K562 (cell line): ENCODE data around the gene WWOX. TPM values are rescaled to one million over a fixed set of nuclear protein-coding genes. Genes with fewer than 3 reads are reported as not detected.

ENCODE experiments used
- CBFB ChIP-seq: sonication (generic); formaldehyde crosslinking; IDR thresholded peaks from 2 replicates; pipeline ENCODE4 v1.4.0; 2020; ENCODE audit warnings: mild to moderate bottlenecking, missing genetic modification reagents
- MTA2 ChIP-seq: fragments of 450-650 bp; IDR thresholded peaks from 2 replicates; pipeline ENCODE4 v1.6.1; 2016; ENCODE audit warnings: low read depth
- SIN3A ChIP-seq, 2 experiments: fragments of 150-350 bp in 1 of 2; IDR thresholded peaks; 2 replicates each; pipeline ENCODE4 v1.6.1; 2011 to 2016; ENCODE audit warnings: borderline replicate concordance in 2 of 2, low read depth in 2 of 2, low read length in 2 of 2, mild to moderate bottlenecking in 2 of 2, moderate library complexity in 2 of 2; ENCODE audit not compliant: control insufficient read depth in 1 of 2
- XRCC3 ChIP-seq: fragments of 450-650 bp; IDR thresholded peaks from 2 replicates; pipeline ENCODE4 v1.6.1; 2017; ENCODE audit warnings: mild to moderate bottlenecking, moderate library complexity
- ZNF407 ChIP-seq: fragments of 450-650 bp; IDR thresholded peaks from 2 replicates; pipeline ENCODE4 v1.6.1; 2016; ENCODE audit warnings: low read depth
- polyA plus RNA-seq, 8 experiments: library from polyadenylated mRNA; depleted of rRNA in 4 of 8; stranded (reverse) in 5 of 8; unstranded in 3 of 8; fragments of >200 nt; fragmentation: Nextera tagmentation in 2 of 8; fragmentation: Illumina TruSeq in 1 of 8; extraction: Ambion mirVana in 2 of 8; extraction: Trizol in 1 of 8; gene quantifications; 2 replicates each; pipeline versions ENCODE4 v1.2.1 to v1.2.3, GENCODE V29; 2011 to 2014; ENCODE audit warnings: inconsistent platforms in 1 of 8, missing spikeins in 1 of 8
- total RNA-seq, 7 experiments: library from RNA; depleted of rRNA in 6 of 7; stranded (reverse); fragments of >200 nt in 6 of 7; fragmentation: Illumina TruSeq in 2 of 7; extraction: Trizol in 2 of 7; gene quantifications; 2 replicates each; pipeline versions ENCODE4 v1.2.1 to v1.2.3, GENCODE V29; 2011 to 2021; ENCODE audit warnings: low replicate concordance in 1 of 7

The WWOX gene
- total and polyA plus RNA-seq, 9 of the 15 experiments (the other 6 are each of a cell fraction or from before 2014, with no cell fraction given) = 1.6 to 22.7 (median 8.1) TPM

GRCh38 chr16:78932355-78932943 is 833.0 kb downstream of the WWOX start (continued):
- TF ChIP-seq ZNF407 (no peak), MTA2 (no peak), XRCC3 (no peak), SIN3A (IDR thresholded peaks at IDR 0.05; ENCODE audit: borderline replicate concordance in 2 of 2, control insufficient read depth in 1 of 2, low read depth in 2 of 2, low read length in 2 of 2) (no peak), CBFB (CRISPR knock-in tag) (no peak)
